Tracheal epithelial cell (primary cell): ENCODE measurements around the gene WDR11. TPM values are rescaled to one million over a fixed set of nuclear protein-coding genes. Genes with fewer than 3 reads are reported as not detected.

Experiments
- total RNA-seq: library from RNA; depleted of rRNA; stranded (reverse); fragments of >200 nt; gene quantifications from 2 replicates; pipeline ENCODE4 v1.2.1, GENCODE V29; 2014

The WDR11 gene
- 51.4 and 63.1 TPM in 2 replicates for total RNA-seq

GRCh38 chr10:120850911-120851865 lies at the start of gene WDR11:
WDR11 (plus strand) TSS chr10:120851362; CDS start chr10:120851421, 59 bp downstream.

